Pons (tissue), 1 donor: ENCODE data around the gene DLG4.
A peak's percentile ranks its signal among the peaks of the same experiment; 100 is the strongest.
"Not testable (repeated sequence)": the region's sequence is repeated elsewhere in the genome, so short reads cannot be mapped to it uniquely, and the experiment has no call there.

Source experiments
- DNase-seq: peaks from one replicate; pipeline ENCODE4 v3.0.0-alpha.2; 2016; ENCODE audit warnings: low spot score

DLG4 gene

GRCh38 chr17:7183433-7184090 is 36.1 kb downstream of the DLG4 start:
- DNase-seq, result no peak

- not testable (repeated sequence) for DNase-seq
Measured at GRCh38 chr17:7182101-7182500, 37.5 kb downstream of the DLG4 start.

GRCh38 chr17:7179317-7180254 is 40.0 kb downstream of the DLG4 start, which contains the start of gene ASGR1:
ASGR1 (minus strand) TSS chr17:7179370; CDS start chr17:7178563, 807 bp downstream.
- DNase-seq, result no peak

GRCh38 chr17:7178973-7179316 is 40.7 kb downstream of the DLG4 start:
- DNase-seq, result no peak

GRCh38 chr17:7177954-7178477 is 41.6 kb downstream of the DLG4 start:
- DNase-seq, result no peak

GRCh38 chr17:7177191-7177953 is 42.3 kb downstream of the DLG4 start:
- peak; percentile 47 for DNase-seq

- DNase-seq, result no peak
Measured at GRCh38 chr17:7176841-7177190, 42.8 kb downstream of the DLG4 start.

- no peak for DNase-seq
Measured at GRCh38 chr17:7176107-7176840, 43.4 kb downstream of the DLG4 start.

- DNase-seq, result no peak
Measured at GRCh38 chr17:7175330-7175733, 44.3 kb downstream of the DLG4 start.

- DNase-seq, result no peak
Measured at GRCh38 chr17:7174603-7175326, 44.9 kb downstream of the DLG4 start.

- DNase-seq, result peak; percentile 20
Measured at GRCh38 chr17:7173687-7174602, 45.7 kb downstream of the DLG4 start.

GRCh38 chr17:7172522-7173191 is 47.0 kb downstream of the DLG4 start:
- not testable (repeated sequence) for DNase-seq

- not testable (repeated sequence) for DNase-seq
Measured at GRCh38 chr17:7169565-7169908, 50.1 kb downstream of the DLG4 start.

GRCh38 chr17:7168841-7169564 is 50.6 kb downstream of the DLG4 start:
- not testable (repeated sequence) for DNase-seq

- DNase-seq, result no peak
Measured at GRCh38 chr17:7167832-7168231, 51.8 kb downstream of the DLG4 start.

GRCh38 chr17:7166873-7167272 is 52.8 kb downstream of the DLG4 start:
- no peak for DNase-seq

GRCh38 chr17:7159571-7159970 is 60.1 kb downstream of the DLG4 start:
- not testable (repeated sequence) for DNase-seq

GRCh38 chr17:7158424-7158823 is 61.2 kb downstream of the DLG4 start:
- DNase-seq, result not testable (repeated sequence)
